CD14-positive monocyte (primary cell): ENCODE measurements around the gene NRXN3. TPM values are rescaled to one million over a fixed set of nuclear protein-coding genes. Genes with fewer than 3 reads are reported as not detected.

Experiments
- DNase-seq, 3 donors: peaks; one replicate each; pipeline ENCODE4 v3.0.0-alpha.2; 2011 to 2022
- H2AFZ ChIP-seq: 2 replicates; pipeline ENCODE4 v1.6.0; 2012; ENCODE audit warnings: mild to moderate bottlenecking, low read depth, low read length, inconsistent platforms; ENCODE audit not compliant: insufficient read depth, poor library complexity, severe bottlenecking
- H3K27ac ChIP-seq, 2 donors: 1 replicate in 1 of 2; 2 replicates in 1 of 2; pipeline ENCODE4 v1.5.1; 2012 to 2013; ENCODE audit warnings: low read length in 2 of 2, control low read depth in 1 of 2, inconsistent platforms in 1 of 2, low read depth in 1 of 2, mild to moderate bottlenecking in 1 of 2
- H3K27me3 ChIP-seq, 2 donors: one replicate each; pipeline versions ENCODE4 v1.6.0 to v1.6.1; 2011 to 2013; ENCODE audit warnings: low read length in 2 of 2; ENCODE audit not compliant: control insufficient read depth in 2 of 2, insufficient read depth in 2 of 2
- H3K36me3 ChIP-seq, 2 donors: replicated peaks in 1 of 2; 1 replicate in 1 of 2; 2 replicates in 1 of 2; pipeline versions ENCODE4 v1.5.1 to v1.6.1; 2012 to 2013; ENCODE audit warnings: low read length in 2 of 2, control low read depth in 1 of 2, inconsistent platforms in 1 of 2, mild to moderate bottlenecking in 1 of 2; ENCODE audit not compliant: insufficient read depth in 2 of 2, control insufficient read depth in 1 of 2
- H3K4me1 ChIP-seq, 2 donors: 1 replicate in 1 of 2; 2 replicates in 1 of 2; pipeline versions ENCODE4 v1.5.1 to v1.6.1; 2012 to 2013; ENCODE audit warnings: low read length in 2 of 2, control low read depth in 1 of 2, inconsistent platforms in 1 of 2, mild to moderate bottlenecking in 1 of 2, moderate library complexity in 1 of 2; ENCODE audit not compliant: insufficient read depth in 2 of 2, control insufficient read depth in 1 of 2
- H3K4me2 ChIP-seq: replicated peaks from 2 replicates; pipeline ENCODE3; 2012; ENCODE audit warnings: low read length, moderate library complexity, mild to moderate bottlenecking; ENCODE audit not compliant: poor library complexity, severe bottlenecking; ENCODE audit errors: extremely low read depth
- H3K4me3 ChIP-seq, 3 experiments: fragments of 200-600 bp in 1 of 3; sonication (generic) in 1 of 3; replicated peaks in 1 of 3; 1 replicate in 2 of 3; 2 replicates in 1 of 3; pipeline ENCODE4 v1.5.1; 2011 to 2013; ENCODE audit warnings: low read length in 3 of 3, mild to moderate bottlenecking in 3 of 3, control low read depth in 2 of 3, low read depth in 2 of 3, inconsistent platforms in 1 of 3, moderate library complexity in 1 of 3
- H3K79me2 ChIP-seq: 2 replicates; pipeline ENCODE4 v1.6.0; 2012; ENCODE audit warnings: mild to moderate bottlenecking, control low read depth, inconsistent platforms, low read length, moderate library complexity; ENCODE audit not compliant: insufficient read depth
- H3K9ac ChIP-seq: 2 replicates; pipeline ENCODE4 v1.6.0; 2017; ENCODE audit warnings: low read length, mild to moderate bottlenecking; ENCODE audit not compliant: insufficient read depth, poor library complexity, severe bottlenecking
- H3K9me3 ChIP-seq, 2 donors: replicated peaks in 1 of 2; 1 replicate in 1 of 2; 2 replicates in 1 of 2; pipeline versions ENCODE4 v1.5.1 to v1.6.1; 2012 to 2013; ENCODE audit warnings: low read length in 2 of 2, control low read depth in 1 of 2; ENCODE audit not compliant: control insufficient read depth in 1 of 2, insufficient read depth in 1 of 2
- H4K20me1 ChIP-seq: 2 replicates; pipeline ENCODE4 v1.6.0; 2012; ENCODE audit warnings: mild to moderate bottlenecking, low read length, control low read depth, moderate library complexity; ENCODE audit not compliant: insufficient read depth
- H3K27ac Mint-ChIP-seq, 7 donors: one replicate each; pipeline ENCODE4 v1.8.0; 2020; ENCODE audit warnings: mild to moderate bottlenecking in 7 of 7, mixed read lengths in 7 of 7, moderate library complexity in 6 of 7, inconsistent platforms in 2 of 7
- H3K27me3 Mint-ChIP-seq, 3 donors: one replicate each; pipeline ENCODE4 v1.8.0; 2021 to 2022; ENCODE audit warnings: low read depth in 3 of 3, mild to moderate bottlenecking in 3 of 3, mixed read lengths in 3 of 3, moderate library complexity in 3 of 3, inconsistent platforms in 1 of 3
- H3K36me3 Mint-ChIP-seq, 2 donors: one replicate each; pipeline ENCODE4 v1.8.0; 2020; ENCODE audit warnings: mixed read lengths in 2 of 2, inconsistent platforms in 1 of 2, mild to moderate bottlenecking in 1 of 2
- H3K4me1 Mint-ChIP-seq: one replicate; pipeline ENCODE4 v1.8.0; 2020; ENCODE audit warnings: mild to moderate bottlenecking, mixed read lengths
- H3K4me3 Mint-ChIP-seq, 2 donors: one replicate each; pipeline ENCODE4 v1.8.0; 2020; ENCODE audit warnings: mild to moderate bottlenecking in 2 of 2, mixed read lengths in 2 of 2, moderate library complexity in 1 of 2
- H3K9me3 Mint-ChIP-seq, 7 donors: one replicate each; pipeline ENCODE4 v1.8.0; 2020 to 2022; ENCODE audit warnings: mixed read lengths in 7 of 7, mild to moderate bottlenecking in 6 of 7, moderate library complexity in 6 of 7, inconsistent platforms in 2 of 7
- CTCF ChIP-seq: fragments of 200-600 bp; IDR thresholded peaks from one replicate; pipeline ENCODE4 v1.8.0; 2022; ENCODE audit warnings: antibody characterized with exemption, mild to moderate bottlenecking
- WGBS: methylation state at CpG from one replicate; pipeline ENCODE4 v1.1.5; 2013; ENCODE audit warnings: missing lambda C conversion rate; ENCODE audit not compliant: insufficient coverage; 5-methylcytosine and 5-hydroxymethylcytosine counted together
- intact Hi-C, 2 donors: fragments of 100-400 bp; cut with micrococcal nuclease; formaldehyde crosslinking; loops; one replicate each; pipeline versions ENCODE4 v1.15.0 to v1.15.1; 2023
- polyA plus RNA-seq, 3 donors: library from polyadenylated mRNA; depleted of rRNA in 1 of 3; unstranded in 2 of 3; stranded (reverse) in 1 of 3; fragments of 300-500 nt in 2 of 3; fragments of >200 nt in 1 of 3; fragmentation: Illumina TruSeq in 2 of 3; gene quantifications; 1 replicate in 2 of 3; 2 replicates in 1 of 3; pipeline ENCODE4 v1.2.3, GENCODE V29; 2012 to 2021

Gene NRXN3
- polyA plus RNA-seq, 3 donors = not detected

DNA sequence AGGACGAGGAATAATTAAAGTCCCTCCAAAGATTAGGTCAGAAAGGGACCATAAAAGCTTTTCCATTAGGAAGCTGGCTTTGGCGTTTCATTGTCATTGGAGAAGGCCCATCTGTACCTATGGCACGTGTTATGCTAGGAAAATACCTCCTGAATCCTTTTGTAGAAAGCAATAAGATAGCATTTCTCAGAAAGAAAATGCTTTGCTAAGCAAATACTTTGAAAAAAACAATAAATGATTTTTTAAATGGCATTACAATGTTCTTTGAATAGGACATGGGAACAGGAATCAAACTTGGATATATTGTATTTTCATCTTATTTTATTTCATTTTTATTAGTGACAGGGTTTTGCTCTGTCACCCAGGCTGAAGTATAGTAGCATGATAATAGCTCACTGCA is 967.7 kb downstream of the NRXN3 start:
- intact Hi-C loops = no loop called here
- H4K20me1 ChIP-seq = no peaks in the 10 kb centered on the region
- peaks cover 0 to 1% of the 10 kb centered on the region in 2 donors for H3K9me3 ChIP-seq
- no CpG with 5 or more reads among the region's 3 CpGs for WGBS
- Mint-ChIP-seq H3K27me3 (no peaks in the 10 kb centered on the region), H3K36me3 (no peaks in the 10 kb centered on the region), H3K9me3 (peaks cover 0 to 9% (median 0%) of the 10 kb centered on the region in 7 donors), H3K4me1 (no peaks in the 10 kb centered on the region), H3K27ac (no peak overlapping the region), H3K4me3 (no peak overlapping the region)
- no peak for TF ChIP-seq CTCF
- no peak for DNase-seq
- H3K4me2 ChIP-seq = no peak overlapping the region
- no peaks in the 10 kb centered on the region for H3K4me1 ChIP-seq
- no peak overlapping the region for H3K27ac ChIP-seq
- no peaks in the 10 kb centered on the region for H3K27me3 ChIP-seq
- no peaks in the 10 kb centered on the region for H3K36me3 ChIP-seq
- no peak overlapping the region for H3K4me3 ChIP-seq
- no peaks in the 10 kb centered on the region for H3K79me2 ChIP-seq
- no peak overlapping the region for H3K9ac ChIP-seq
- H2AFZ ChIP-seq = no peak overlapping the region

GRCh38 chr14:79144896-79145295 is 974.7 kb downstream of the NRXN3 start:
- no peaks in the 10 kb centered on the region for H3K36me3 Mint-ChIP-seq
- Histone ChIP-seq H3K4me3 (no peak overlapping the region), H3K4me2 (no peak overlapping the region), H4K20me1 (no peaks in the 10 kb centered on the region), H3K4me1 (no peaks in the 10 kb centered on the region), H3K79me2 (no peaks in the 10 kb centered on the region), H2AFZ (no peak overlapping the region), H3K36me3 (no peaks in the 10 kb centered on the region), H3K27ac (no peak overlapping the region), H3K9ac (no peak overlapping the region), H3K9me3 (no peaks in the 10 kb centered on the region), H3K27me3 (no peaks in the 10 kb centered on the region)
- TF ChIP-seq CTCF = no peak
- H3K27me3 Mint-ChIP-seq = no peaks in the 10 kb centered on the region
- 100% methylated on average over 2 of the region's 3 CpGs for WGBS
- no peak overlapping the region for H3K4me3 Mint-ChIP-seq
- DNase-seq = no peak
- intact Hi-C loops = no loop called here
- H3K9me3 Mint-ChIP-seq = peaks cover 0 to 8% (median 2%) of the 10 kb centered on the region in 7 donors
- no peaks in the 10 kb centered on the region for H3K4me1 Mint-ChIP-seq
- H3K27ac Mint-ChIP-seq = no peak overlapping the region
